Subcutaneous abdominal adipose tissue (tissue), 5 donors: ENCODE results near the gene TK1.

ENCODE experiments used
- H3K27ac ChIP-seq: one replicate; pipeline ENCODE4 v1.7.0; 2013; ENCODE audit warnings: low read depth, mild to moderate bottlenecking, inconsistent platforms, low read length, moderate library complexity
- H3K27me3 ChIP-seq, 5 donors: one replicate each; pipeline ENCODE4 v1.7.0; 2013; ENCODE audit warnings: low read length in 5 of 5, inconsistent platforms in 1 of 5; ENCODE audit not compliant: control insufficient read depth in 5 of 5, insufficient read depth in 4 of 5
- H3K36me3 ChIP-seq, 5 donors: one replicate each; pipeline ENCODE4 v1.7.0; 2013; ENCODE audit warnings: low read length in 5 of 5; ENCODE audit not compliant: control insufficient read depth in 5 of 5, insufficient read depth in 5 of 5
- H3K4me1 ChIP-seq, 5 donors: one replicate each; pipeline ENCODE4 v1.7.0; 2013; ENCODE audit warnings: low read length in 5 of 5, mild to moderate bottlenecking in 3 of 5, moderate library complexity in 1 of 5; ENCODE audit not compliant: control insufficient read depth in 5 of 5, insufficient read depth in 5 of 5
- H3K4me3 ChIP-seq, 5 donors: one replicate each; pipeline ENCODE4 v1.7.0; 2013; ENCODE audit warnings: low read length in 5 of 5, low read depth in 1 of 5
- H3K9ac ChIP-seq, 5 donors: one replicate each; pipeline ENCODE4 v1.7.0; 2013; ENCODE audit warnings: low read length in 5 of 5, mild to moderate bottlenecking in 4 of 5, moderate library complexity in 3 of 5
- H3K9me3 ChIP-seq, 5 donors: one replicate each; pipeline ENCODE4 v1.7.0; 2013; ENCODE audit warnings: low read length in 5 of 5; ENCODE audit not compliant: control insufficient read depth in 5 of 5
- donor health status: healthy.
- donor health status: healthy.
- donor health status: healthy.
- donor health status: healthy.
- donor health status: healthy.

TK1 gene

GRCh38 chr17:78230252-78230962 is 43.6 kb upstream of the TK1 start:
- Histone ChIP-seq H3K27ac (no peak overlapping the region), H3K36me3 (no peaks in the 10 kb centered on the region), H3K4me1 (peaks cover 3 to 24% (median 6%) of the 10 kb centered on the region in 5 donors), H3K27me3 (peaks cover 19 to 38% (median 27%) of the 10 kb centered on the region in 5 donors), H3K9ac (no peak overlapping the region), H3K4me3 (no peak overlapping the region), H3K9me3 (no peaks in the 10 kb centered on the region)

- H3K27me3 ChIP-seq, result peaks cover 19 to 33% (median 27%) of the 10 kb centered on the region in 5 donors
- no peak overlapping the region for H3K9ac ChIP-seq
- no peak overlapping the region for H3K27ac ChIP-seq
Observed at GRCh38 chr17:78228176-78228575, 41.3 kb upstream of the TK1 start.

GRCh38 chr17:78227455-78227916 is 40.6 kb upstream of the TK1 start:
- Histone ChIP-seq H3K27me3 (peaks cover 17 to 27% (median 21%) of the 10 kb centered on the region in 5 donors), H3K9me3 (no peaks in the 10 kb centered on the region), H3K4me1 (peaks cover 3 to 25% (median 6%) of the 10 kb centered on the region in 5 donors), H3K4me3 (no peak overlapping the region), H3K27ac (no peak overlapping the region), H3K36me3 (no peaks in the 10 kb centered on the region), H3K9ac (no peak overlapping the region)

More at GRCh38 chr17:78228176-78228575, 41.3 kb upstream of the TK1 start:
- H3K4me3 ChIP-seq, result no peak overlapping the region
- no peaks in the 10 kb centered on the region for H3K9me3 ChIP-seq
- peaks cover 3 to 19% (median 6%) of the 10 kb centered on the region in 5 donors for H3K4me1 ChIP-seq
- no peaks in the 10 kb centered on the region for H3K36me3 ChIP-seq

- Histone ChIP-seq H3K27me3 (peaks cover 12 to 21% (median 15%) of the 10 kb centered on the region in 5 donors), H3K27ac (no peak overlapping the region), H3K4me1 (peaks cover 3 to 25% (median 4%) of the 10 kb centered on the region in 5 donors), H3K9me3 (no peaks in the 10 kb centered on the region), H3K36me3 (no peaks in the 10 kb centered on the region), H3K9ac (no peak overlapping the region), H3K4me3 (peak overlapping the region in 1 of 5 donors; percentile 26)
Observed at GRCh38 chr17:78226759-78227454, 40.1 kb upstream of the TK1 start.

GRCh38 chr17:78226055-78226758 is 39.4 kb upstream of the TK1 start:
- no peak overlapping the region for H3K9ac ChIP-seq
- no peak overlapping the region for H3K4me3 ChIP-seq
- H3K36me3 ChIP-seq, result no peaks in the 10 kb centered on the region
- H3K9me3 ChIP-seq, result no peaks in the 10 kb centered on the region
- no peak overlapping the region for H3K27ac ChIP-seq
- H3K4me1 ChIP-seq, result peaks cover 0 to 23% (median 4%) of the 10 kb centered on the region in 5 donors
- peaks cover 8 to 17% (median 10%) of the 10 kb centered on the region in 5 donors for H3K27me3 ChIP-seq

GRCh38 chr17:78225088-78225865 is 38.4 kb upstream of the TK1 start:
- H3K36me3 ChIP-seq, result no peaks in the 10 kb centered on the region
- peaks cover 0 to 23% (median 4%) of the 10 kb centered on the region in 5 donors for H3K4me1 ChIP-seq
- no peaks in the 10 kb centered on the region for H3K9me3 ChIP-seq
- H3K27ac ChIP-seq, result no peak overlapping the region
- no peak overlapping the region for H3K4me3 ChIP-seq
- H3K9ac ChIP-seq, result no peak overlapping the region
- H3K27me3 ChIP-seq, result peaks cover 0 to 8% (median under 1%) of the 10 kb centered on the region in 5 donors

- H3K9ac ChIP-seq, result no peak overlapping the region
- peaks cover 0 to 23% (median 4%) of the 10 kb centered on the region in 5 donors for H3K4me1 ChIP-seq
- no peak overlapping the region for H3K4me3 ChIP-seq
- H3K9me3 ChIP-seq, result no peaks in the 10 kb centered on the region
- H3K27me3 ChIP-seq, result peaks cover 0 to 7% (median 0%) of the 10 kb centered on the region in 5 donors
- H3K36me3 ChIP-seq, result no peaks in the 10 kb centered on the region
- no peak overlapping the region for H3K27ac ChIP-seq
Observed at GRCh38 chr17:78224231-78225087, 37.6 kb upstream of the TK1 start.

GRCh38 chr17:78223765-78224164 is 36.9 kb upstream of the TK1 start:
- H3K9ac ChIP-seq, result no peak overlapping the region
- no peak overlapping the region for H3K4me3 ChIP-seq
- H3K9me3 ChIP-seq, result no peaks in the 10 kb centered on the region
- H3K4me1 ChIP-seq, result peaks cover 0 to 23% (median 4%) of the 10 kb centered on the region in 5 donors
- peaks cover 0 to 7% (median 0%) of the 10 kb centered on the region in 5 donors for H3K27me3 ChIP-seq
- H3K27ac ChIP-seq, result no peak overlapping the region
- no peaks in the 10 kb centered on the region for H3K36me3 ChIP-seq

- Histone ChIP-seq H3K27me3 (peaks cover 0 to 7% (median 0%) of the 10 kb centered on the region in 5 donors), H3K4me3 (no peak overlapping the region), H3K36me3 (no peaks in the 10 kb centered on the region), H3K4me1 (peaks cover 0 to 23% (median 4%) of the 10 kb centered on the region in 5 donors), H3K27ac (no peak overlapping the region), H3K9me3 (no peaks in the 10 kb centered on the region), H3K9ac (no peak overlapping the region)
Observed at GRCh38 chr17:78223061-78223460, 36.2 kb upstream of the TK1 start.
